Right atrium auricular region (tissue), 2 donors: ENCODE measurements around the gene CLOCK. TPM values are rescaled to one million over a fixed set of nuclear protein-coding genes. Genes with fewer than 3 reads are reported as not detected.

Experiments
- DNase-seq: peaks from one replicate; pipeline ENCODE4 v3.0.0-alpha.2; 2019; ENCODE audit warnings: low spot score
- H3K27ac ChIP-seq, 2 donors: fragments of 200-600 bp; sonication (generic); 1 replicate in 1 of 2; 2 replicates in 1 of 2; pipeline ENCODE4 v1.5.1; 2016 to 2019
- H3K27me3 ChIP-seq, 2 donors: fragments of 200-600 bp; sonication (generic); one replicate each; pipeline versions ENCODE4 v1.5.1 to v1.6.0; 2017 to 2019
- H3K36me3 ChIP-seq: fragments of 200-600 bp; sonication (generic); one replicate; pipeline ENCODE4 v1.5.1; 2016
- H3K4me1 ChIP-seq, 2 donors: fragments of 200-600 bp; sonication (generic); one replicate each; pipeline versions ENCODE4 v1.5.1 to v1.6.0; 2017 to 2019
- H3K4me3 ChIP-seq, 2 donors: fragments of 200-600 bp; sonication (generic); 1 replicate in 1 of 2; 2 replicates in 1 of 2; pipeline ENCODE4 v1.5.1; 2017 to 2019; ENCODE audit warnings: mild to moderate bottlenecking in 1 of 2, moderate library complexity in 1 of 2
- H3K9me3 ChIP-seq, 2 donors: fragments of 200-600 bp; sonication (generic); one replicate each; pipeline ENCODE4 v1.5.1; 2019
- CTCF ChIP-seq, 2 donors: fragments of 200-600 bp; sonication (generic); IDR thresholded peaks; one replicate each; pipeline ENCODE4 v1.5.1; 2019; ENCODE audit warnings: antibody characterized with exemption in 2 of 2
- total RNA-seq, 2 donors: library from RNA; depleted of rRNA; stranded (reverse); fragments of >200 nt; gene quantifications; one replicate each; pipeline ENCODE4 v1.1.0, GENCODE V29; 2016

Gene CLOCK
- total RNA-seq, 2 donors from 2014 or later = 29.8 to 33.2 TPM

DNA sequence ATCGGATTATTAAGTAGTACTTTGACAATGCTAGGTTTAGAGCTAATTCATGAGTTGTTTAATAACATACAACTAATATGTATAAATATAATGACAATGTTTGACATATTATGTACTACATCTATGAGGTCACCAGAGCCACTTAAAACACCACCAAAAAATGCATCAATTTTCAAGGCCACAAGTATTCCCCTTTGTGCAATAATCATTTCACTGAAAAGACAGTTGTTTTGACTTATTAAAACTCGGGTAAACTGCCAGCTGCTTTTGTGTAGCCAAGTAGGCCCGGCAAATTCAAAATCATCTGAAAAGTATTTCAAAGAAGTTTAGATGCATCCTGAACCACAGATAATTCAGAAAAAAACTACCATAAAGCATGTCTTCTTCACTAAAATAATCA is 48.7 kb downstream of the CLOCK start:
- Histone ChIP-seq H3K27ac (no peak overlapping the region), H3K36me3 (no peaks in the 10 kb centered on the region), H3K4me3 (no peak overlapping the region), H3K4me1 (no peaks in the 10 kb centered on the region), H3K9me3 (no peaks in the 10 kb centered on the region), H3K27me3 (no peaks in the 10 kb centered on the region)
- TF ChIP-seq CTCF (IDR thresholded peaks at IDR 0.05) = no peak
- DNase-seq = no peak

- no peaks in the 10 kb centered on the region for H3K4me1 ChIP-seq
- TF ChIP-seq CTCF (IDR thresholded peaks at IDR 0.05) = no peak
- no peak for DNase-seq
Observed at GRCh38 chr4:55491486-55491885, 55.2 kb downstream of the CLOCK start.

GRCh38 chr4:55488716-55489115 is 58.0 kb downstream of the CLOCK start:
- peaks cover 5% of the 10 kb centered on the region for H3K36me3 ChIP-seq
- no peak for TF ChIP-seq CTCF (IDR thresholded peaks at IDR 0.05)
- no peaks in the 10 kb centered on the region for H3K4me1 ChIP-seq
- no peaks in the 10 kb centered on the region for H3K9me3 ChIP-seq
- no peak for DNase-seq
- H3K27me3 ChIP-seq = no peaks in the 10 kb centered on the region
- H3K4me3 ChIP-seq = no peak overlapping the region
- H3K27ac ChIP-seq = no peak overlapping the region

More at GRCh38 chr4:55491486-55491885, 55.2 kb downstream of the CLOCK start:
- Histone ChIP-seq H3K9me3 (no peaks in the 10 kb centered on the region), H3K4me3 (no peak overlapping the region), H3K27me3 (no peaks in the 10 kb centered on the region), H3K27ac (no peak overlapping the region), H3K36me3 (peaks cover 5% of the 10 kb centered on the region)

DNA sequence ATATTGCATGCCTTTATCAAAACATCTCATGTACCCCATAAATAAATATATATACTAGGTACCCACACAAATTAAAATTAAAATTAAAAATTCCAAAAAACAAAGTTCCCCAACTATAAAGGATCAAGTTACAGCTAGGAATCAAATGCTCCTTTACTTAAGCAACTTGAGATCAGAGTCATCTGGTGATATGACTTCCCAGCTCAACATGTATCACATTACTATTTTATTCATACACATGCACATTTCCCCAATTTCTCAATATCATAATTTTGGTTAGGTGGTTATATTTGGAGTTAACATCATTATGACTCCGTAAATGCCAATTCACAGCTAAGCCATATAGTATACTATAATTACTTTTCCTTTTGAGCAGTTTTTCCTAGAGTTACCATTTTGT is 60.9 kb downstream of the CLOCK start:
- Histone ChIP-seq H3K4me3 (no peak overlapping the region), H3K27me3 (no peaks in the 10 kb centered on the region), H3K4me1 (no peaks in the 10 kb centered on the region), H3K36me3 (peaks cover 5% of the 10 kb centered on the region), H3K27ac (no peak overlapping the region), H3K9me3 (no peaks in the 10 kb centered on the region)
- no peak for TF ChIP-seq CTCF (IDR thresholded peaks at IDR 0.05)
- DNase-seq = no peak

DNA sequence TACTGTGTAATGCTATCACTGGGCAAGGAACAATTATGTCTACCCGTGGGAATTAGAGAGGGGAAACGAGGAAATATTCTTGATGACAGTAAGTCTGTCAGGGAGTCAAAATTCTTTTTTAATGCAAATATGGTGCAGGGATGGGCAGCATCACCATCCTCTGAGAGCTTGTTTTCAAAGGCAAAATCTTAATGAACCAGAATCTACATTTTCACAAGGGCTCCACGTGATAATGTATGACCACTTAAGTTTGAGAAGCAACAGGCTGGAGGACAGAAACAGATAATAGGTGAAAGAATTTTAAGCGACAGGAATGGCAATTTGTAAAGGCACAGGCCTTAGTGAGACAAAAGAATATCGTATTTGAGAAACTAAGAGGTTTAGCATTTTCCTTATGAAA is 63.4 kb downstream of the CLOCK start:
- Histone ChIP-seq H3K9me3 (no peaks in the 10 kb centered on the region), H3K27me3 (no peaks in the 10 kb centered on the region), H3K4me3 (no peak overlapping the region), H3K36me3 (no peaks in the 10 kb centered on the region), H3K4me1 (no peaks in the 10 kb centered on the region), H3K27ac (no peak overlapping the region)
- DNase-seq = no peak
- TF ChIP-seq CTCF (IDR thresholded peaks at IDR 0.05) = no peak
